Uterus (tissue), 2 donors: ENCODE measurements around the gene WDR72.
A peak's percentile ranks its signal among the peaks of the same experiment; 100 is the strongest.

Source experiments
- CTCF ChIP-seq, 4 experiments: fragments of 200-600 bp in 2 of 4; fragments of 450-650 bp in 2 of 4; sonication (generic) in 2 of 4; IDR thresholded peaks; one replicate each; pipeline ENCODE4 v1.5.1; 2016 to 2019; ENCODE audit warnings: antibody characterized with exemption in 4 of 4, mild to moderate bottlenecking in 2 of 4, moderate library complexity in 1 of 4
- POLR2A ChIP-seq, 2 donors: fragments of 450-650 bp; IDR thresholded peaks; one replicate each; pipeline ENCODE4 v1.6.1; 2016; ENCODE audit warnings: antibody characterized with exemption in 2 of 2, mild to moderate bottlenecking in 1 of 2, moderate library complexity in 1 of 2

GRCh38 chr15:53808058-53808706 is 48.7 kb upstream of the WDR72 start:
- peak in 3 of 4 experiments; percentile 21 to 29 (median 22) for TF ChIP-seq CTCF (IDR thresholded peaks at IDR 0.05)
- no peak for TF ChIP-seq POLR2A (IDR thresholded peaks at IDR 0.05)
